ENCODE results near the gene BRMS1.
"Not testable (repeated sequence)": the region's sequence is repeated elsewhere in the genome, so short reads cannot be mapped to it uniquely, and the experiment has no call there.

Gene BRMS1

DNA sequence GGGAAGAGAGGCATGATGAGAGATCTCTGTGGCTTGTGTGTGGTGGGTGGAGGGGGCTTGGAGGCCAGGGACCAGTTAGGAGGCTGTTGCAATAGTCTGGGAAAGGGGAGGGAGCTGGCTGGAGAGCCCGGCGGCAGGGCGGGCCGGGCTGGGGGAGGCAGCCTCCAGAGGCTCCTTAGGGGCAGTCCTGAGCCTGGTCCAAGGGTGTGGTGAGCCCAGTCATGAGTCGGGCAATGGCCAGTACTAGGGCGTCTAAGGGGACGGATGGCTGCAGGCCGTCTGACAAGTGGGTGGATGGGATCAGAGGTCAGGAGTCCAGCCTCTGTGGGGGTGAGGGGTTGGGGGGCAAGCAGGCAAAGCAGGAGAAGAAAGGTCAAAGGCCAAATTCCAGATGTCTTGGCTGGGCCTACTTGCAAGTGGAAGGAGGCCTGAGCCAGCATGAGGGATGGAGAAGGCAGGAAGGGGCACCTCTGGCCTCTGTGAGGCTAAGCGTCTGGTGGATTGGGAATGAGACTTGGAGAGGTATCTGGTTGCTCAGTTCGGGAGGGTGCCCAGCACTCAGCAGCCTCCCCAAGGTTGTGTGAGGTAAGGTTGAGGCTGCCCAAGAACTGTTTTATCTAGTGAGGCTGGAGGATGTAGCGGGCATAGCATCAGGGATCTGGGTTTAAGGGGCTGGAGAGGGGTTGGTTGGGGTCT, 22.0 kb downstream of the BRMS1 start:
- DNase-seq = no peak

DNA sequence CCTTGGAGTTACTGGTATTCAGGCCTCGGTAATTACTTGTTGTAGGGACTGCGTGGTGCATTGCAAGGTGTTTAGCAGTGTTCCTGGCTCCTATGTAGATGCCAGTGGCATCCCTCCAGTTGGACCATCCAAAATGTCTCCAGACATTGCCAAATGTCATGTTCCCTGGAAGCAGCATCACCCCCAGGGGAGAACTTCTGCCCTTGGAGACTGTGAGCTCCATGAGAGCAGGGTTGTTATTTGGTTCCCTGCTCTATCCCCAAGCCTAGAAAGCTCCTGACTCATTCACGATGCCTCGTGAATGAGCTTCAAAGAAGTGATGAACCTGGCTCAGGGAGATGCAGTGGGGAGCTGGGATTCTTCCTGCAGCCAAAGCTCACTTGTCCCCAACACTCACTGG, 23.3 kb downstream of the BRMS1 start:
- no peak for DNase-seq

DNA sequence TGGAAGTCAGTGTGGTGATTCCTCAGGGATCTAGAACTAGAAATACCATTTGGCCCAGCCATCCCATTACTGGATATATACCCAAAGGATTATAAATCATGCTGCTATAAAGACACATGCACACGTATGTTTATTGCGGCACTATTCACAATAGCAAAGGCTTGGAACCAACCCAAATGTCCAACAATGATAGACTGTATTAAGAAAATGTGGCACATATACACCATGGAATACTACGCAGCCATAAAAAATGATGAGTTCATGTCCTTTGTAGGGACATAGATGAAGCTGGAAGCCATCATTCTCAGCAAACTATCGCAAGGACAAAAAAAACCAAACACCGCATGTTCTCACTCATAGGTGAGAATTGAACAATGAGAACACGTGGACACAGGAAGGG, 24.2 kb downstream of the BRMS1 start:
- DNase-seq = not testable (repeated sequence)

DNA sequence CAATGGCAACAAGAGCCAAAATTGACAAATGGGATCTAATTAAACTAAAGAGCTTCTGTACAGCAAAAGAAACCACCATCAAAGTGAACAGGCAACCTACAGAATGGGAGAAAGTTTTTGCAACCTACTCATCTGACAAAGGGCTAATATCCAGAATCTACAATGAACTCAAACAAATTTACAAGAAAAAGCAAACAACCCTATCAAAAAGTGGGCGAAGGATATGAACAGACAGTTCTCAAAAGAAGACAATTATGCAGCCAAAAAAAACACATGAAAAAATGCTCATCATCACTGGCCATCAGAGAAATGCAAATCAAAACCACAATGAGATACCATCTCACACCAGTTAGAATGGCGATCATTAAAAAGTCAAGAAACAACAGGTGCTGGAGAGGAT, 24.6 kb downstream of the BRMS1 start:
- DNase-seq = not testable (repeated sequence)

DNA sequence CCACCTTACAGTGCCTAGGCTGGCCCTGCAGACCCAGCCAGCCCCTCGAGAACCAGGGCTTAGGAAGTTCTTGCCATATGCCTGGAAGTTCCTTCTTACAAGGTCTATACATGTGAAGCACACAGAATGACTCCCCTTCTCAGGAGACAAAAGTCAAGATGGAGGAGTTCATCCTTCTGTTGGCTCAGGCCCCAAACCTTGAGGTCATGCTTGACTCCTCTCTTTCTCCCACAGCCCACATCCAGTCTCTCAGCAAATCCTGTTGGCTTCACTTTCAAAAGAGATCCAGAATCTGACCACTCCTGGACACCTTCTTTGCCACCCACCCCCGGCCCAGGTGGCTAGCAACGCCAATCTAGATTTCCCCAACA, 26.3 kb downstream of the BRMS1 start:
- no peak for DNase-seq

DNA sequence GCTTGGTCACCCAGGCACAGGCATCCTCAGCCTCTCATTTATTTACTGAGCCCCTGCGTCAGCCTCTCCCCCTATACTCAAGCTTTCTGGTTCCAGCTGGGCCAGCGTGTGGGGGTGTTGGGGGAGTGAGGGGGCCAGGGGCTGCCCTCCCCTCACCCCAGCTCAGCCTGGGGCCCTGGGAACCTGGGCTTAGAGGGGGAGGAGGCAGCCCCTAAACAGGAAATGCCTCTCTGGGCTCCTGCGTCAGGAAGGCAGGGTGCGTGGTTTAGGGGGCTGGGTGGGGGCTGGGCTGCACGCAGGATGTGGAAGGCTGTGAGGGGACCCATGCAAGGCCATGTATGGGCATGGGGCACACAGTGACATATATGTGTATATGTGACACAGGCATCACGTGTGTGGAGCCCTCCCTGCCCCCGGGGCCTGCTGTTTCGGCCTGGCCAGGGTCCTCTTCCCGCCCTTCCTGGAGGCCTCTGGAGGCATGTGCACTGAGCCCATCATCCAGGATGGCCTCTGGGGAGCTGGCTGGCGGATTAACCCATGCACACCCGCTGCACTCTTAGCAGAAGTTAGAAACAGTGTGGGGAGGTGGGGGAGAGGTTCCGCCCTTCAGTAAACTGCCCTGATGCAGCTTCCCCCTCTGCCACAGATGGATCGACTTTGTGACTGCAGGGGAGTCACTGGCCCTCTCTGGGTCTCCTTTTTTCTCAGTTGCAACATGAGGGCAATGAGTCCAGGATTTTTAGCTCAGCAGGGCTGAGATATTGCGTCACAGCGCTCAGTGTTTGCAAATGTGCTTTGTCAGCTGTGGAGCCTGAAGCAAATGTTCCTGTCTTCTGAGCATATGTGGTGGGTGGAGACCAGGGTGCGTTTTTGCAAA, 26.9 kb downstream of the BRMS1 start:
- peak in 2 of 5 experiments; percentile 70 to 79 for DNase-seq

DNA sequence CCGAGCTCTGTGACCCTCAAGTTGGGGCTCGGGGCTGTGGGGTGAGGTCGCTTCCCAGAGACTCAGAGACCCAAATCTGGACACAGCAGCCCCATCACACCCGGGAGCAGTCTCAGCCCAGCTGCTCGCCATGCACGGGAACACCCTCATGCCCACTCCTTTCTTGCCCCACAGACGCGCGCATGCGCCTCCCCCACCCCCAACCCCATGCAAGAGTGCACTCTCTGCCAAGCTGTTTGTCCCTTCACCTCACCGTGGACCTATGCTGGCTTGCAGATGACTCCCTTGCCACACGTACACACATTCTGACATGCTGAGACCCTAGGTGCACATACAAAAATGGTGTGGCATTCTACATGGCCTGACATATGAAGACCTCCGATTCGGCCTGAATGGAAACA, 27.6 kb downstream of the BRMS1 start:
- DNase-seq = no peak

DNA sequence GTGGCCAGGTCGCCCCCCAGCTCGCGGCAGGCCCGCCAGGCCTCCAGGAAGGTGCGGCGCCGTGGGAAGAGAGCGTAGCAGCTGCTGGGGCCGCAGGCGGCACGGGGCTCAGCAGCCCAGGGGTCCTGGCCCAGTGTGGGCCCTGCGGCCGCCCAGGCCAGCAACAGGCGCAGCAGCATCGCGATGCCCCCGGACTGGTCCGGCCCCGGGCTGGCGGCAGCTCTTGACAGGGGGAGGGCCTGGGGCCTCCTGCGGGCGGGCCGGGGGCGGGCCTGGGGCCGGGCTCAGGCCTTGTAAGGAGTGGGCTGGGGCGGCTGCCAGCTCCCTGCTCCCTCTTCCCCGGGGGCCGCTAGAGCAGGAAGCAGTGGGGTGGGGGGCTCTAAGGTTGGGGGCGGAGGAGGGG, 28.1 kb downstream of the BRMS1 start, which contains the start of gene CD248:
CD248 (minus strand) TSS at position 196 of the 403 bp plus-strand sequence; CDS start at position 179, 17 bp downstream.
- DNase-seq = no peak

DNA sequence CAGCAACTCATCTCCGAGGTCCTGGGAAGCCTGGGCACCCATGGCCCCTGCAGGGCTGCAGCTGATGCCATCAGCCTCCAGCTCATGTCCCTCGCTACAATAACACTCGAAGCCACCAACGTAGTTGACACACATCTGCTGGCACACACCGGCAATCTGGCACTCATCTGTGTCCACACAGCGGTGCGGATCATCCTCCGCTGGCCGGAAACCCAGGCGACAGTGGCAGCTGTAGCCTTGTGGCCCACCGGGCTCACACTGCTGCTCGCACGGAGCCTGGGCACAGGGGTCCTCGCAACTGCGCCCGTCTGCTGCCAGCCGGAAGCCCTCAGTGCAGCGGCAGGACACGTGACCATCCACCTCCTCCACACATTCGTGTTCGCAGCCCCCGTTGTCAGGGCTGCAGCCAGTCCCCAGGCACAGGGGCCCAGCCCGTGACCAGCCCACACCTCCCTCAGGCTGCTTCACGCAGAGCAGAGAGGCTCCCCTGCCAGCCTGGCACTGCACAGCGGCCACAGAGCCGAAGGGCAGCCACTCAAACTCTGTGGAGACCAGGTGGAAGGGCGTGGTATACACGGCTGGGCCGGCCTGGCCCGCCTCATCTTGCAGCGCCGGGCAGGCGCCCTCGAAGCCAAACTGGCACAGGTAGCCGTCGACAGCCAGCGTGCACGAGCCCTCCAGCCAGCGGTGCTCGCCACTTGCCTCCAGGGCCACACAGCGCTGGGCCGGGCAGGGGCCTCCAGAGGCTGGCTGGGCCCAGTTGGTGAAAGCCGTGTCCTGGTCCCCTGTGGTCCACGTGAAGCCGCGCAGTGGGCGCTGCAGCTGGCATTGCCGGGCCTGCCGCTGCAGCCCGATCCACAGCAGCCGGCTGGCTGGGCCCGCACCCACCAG, 28.7 kb downstream of the BRMS1 start:
- no peak for DNase-seq

DNA sequence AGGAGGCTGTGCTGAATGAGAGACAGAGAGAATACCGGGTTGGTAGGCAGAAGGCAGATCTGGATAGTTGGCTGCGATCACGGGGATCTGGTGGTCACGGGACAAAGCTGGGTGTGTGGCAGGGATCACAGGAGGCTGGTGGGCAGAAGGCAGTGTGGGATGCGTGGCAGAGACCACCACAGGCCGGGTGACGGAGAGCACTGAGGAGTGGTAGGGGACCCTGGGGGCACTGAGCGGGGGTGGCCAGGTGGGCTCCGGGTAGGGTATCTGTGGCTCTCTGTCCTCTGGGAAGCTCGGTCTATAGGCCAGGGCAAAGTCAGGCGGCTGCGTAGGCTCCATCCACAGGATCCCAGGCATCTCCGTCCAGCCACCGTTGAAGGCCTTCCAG, 29.4 kb downstream of the BRMS1 start:
- DNase-seq = no peak

DNA sequence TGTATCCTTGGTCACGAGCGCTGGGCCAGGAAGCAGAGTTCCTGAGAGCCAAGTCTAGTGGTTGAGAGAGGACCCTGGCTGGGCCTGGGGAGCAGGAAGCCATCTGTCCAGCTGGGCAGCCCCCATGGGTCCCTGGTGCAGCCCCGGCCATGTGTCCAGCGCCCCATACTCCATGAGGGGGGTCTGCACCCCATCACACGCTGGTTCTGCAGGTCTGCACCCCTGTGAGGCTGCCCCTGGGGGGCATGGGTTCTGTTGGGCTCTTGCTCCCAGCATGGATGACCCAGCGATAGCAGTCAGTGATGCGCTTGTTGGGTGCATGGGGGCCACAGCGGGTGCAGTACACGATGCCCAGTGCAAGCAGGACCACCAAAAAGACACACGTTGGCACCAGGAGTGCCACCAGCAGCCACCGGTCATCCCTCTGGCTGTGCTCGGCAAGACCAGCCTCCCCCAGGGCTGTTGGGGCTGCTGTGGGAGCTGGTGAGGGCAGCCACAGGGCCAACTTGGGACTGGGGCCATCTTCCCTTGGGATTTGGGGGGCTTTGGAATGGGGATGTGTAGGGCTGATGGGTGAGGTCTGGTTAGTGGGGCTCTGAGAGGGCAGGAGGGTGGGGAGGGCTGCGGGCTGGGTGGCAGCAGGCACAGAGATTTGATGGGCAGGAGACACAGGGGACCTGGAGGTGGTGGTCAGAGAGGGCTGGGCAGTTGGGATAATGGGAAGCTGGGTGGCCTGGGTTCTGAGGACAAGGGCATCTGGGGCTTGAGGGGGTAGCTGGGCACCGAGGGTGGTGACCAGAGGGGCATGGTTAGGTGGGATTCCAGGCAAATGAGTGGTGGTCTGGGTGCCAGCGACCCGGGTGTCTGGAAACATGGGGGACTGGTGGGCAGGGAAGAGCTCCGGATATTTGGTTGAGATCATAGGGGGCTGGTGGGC, 30.1 kb downstream of the BRMS1 start:
- DNase-seq = no peak

DNA sequence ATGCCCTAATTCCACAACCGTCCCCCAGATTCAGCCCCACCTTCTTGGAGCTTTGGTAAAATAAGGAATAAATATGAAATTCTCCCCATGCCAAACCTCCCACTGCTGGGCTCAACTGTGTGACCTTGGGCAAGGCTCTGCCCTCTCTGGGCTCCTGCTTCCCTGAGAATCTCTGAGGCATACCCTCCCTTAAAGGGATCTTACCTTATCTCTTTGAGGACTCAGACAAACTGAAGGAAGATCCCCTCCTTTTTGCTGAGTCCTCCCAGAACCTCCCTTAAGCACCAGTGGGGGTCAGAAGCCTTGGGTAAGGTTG, 30.8 kb downstream of the BRMS1 start:
- DNase-seq = no peak

DNA sequence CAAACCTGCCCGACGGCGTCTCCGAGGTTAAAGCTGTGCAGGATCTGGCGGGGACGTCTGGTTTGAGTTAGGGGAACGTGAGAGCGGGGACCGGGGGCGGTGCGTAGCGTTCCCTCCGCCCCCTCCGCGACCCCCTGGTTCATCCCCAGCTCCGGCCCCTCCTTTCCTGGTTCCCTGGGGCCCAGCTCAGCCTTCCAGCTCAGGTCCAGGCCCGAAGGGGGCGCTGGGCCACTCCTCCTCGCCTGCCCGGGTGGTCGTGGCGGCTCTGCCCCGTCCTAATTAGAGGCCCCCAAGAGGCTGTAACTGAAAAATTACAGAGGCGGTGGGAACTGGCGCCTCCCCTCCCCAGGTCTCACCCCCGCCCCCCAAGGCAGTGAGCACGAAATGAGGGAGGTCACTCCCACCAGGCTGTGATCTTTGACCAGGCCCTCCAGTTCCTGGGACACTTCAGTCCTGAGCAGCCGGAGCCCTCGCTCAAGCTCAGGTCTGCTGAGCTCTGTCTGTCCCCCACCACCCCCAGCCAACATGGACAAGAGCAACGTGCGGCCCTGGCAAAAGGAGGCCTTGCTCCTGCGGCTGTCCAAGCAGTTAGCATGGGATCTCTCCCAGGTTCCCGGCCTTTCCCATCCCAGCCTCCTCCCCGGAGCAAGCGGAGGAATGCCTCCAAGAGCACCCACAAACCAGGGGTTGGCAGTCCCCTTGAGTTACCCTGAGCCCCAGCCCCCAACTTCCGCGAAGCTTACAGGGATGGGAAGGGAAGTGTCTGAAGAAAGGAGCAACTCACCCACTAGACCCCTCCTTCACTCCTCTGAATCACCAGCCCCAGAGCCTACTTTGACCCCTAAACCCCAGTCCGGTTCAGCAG, 31.4 kb downstream of the BRMS1 start:
- DNase-seq = no peak

DNA sequence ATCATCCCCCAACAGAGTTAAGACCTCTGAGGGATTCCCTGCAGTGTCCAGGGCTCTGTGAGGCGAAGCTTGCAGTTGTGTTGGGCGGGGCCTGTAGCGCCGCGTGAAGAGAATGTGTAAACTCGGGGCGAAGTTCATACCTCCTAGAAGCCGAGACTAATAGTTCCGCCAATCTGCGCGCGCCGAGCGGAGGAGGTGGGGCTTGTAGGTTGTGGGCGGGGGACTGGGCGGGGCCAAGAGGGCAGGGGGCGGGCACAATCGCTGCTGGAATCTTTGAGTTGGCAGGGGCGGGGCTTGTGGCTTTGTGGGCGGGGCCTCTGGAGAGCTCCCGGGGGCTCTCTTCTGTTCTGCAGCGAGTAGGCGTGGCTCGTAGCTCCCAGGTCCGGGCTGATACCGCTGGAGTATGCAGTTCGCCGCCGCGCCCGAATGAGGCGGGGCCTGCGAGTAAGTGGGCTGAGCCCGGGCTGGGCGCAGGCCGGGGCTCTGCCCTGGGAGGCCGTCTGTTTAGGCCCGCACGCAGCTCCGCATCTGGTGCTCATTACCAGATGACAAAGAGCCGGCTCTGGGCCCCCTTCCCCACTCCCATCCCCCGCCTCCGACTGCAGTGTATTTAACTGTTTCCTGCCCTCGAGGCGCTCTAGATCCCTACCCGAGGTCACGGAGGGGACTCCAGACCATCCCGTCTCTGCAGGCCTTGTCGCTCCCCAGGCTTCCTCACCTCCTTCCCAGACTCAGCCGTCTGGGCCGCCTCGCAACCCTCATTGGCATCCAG, 32.2 kb downstream of the BRMS1 start:
- peak; percentile 91 to 99 (median 97) for DNase-seq

DNA sequence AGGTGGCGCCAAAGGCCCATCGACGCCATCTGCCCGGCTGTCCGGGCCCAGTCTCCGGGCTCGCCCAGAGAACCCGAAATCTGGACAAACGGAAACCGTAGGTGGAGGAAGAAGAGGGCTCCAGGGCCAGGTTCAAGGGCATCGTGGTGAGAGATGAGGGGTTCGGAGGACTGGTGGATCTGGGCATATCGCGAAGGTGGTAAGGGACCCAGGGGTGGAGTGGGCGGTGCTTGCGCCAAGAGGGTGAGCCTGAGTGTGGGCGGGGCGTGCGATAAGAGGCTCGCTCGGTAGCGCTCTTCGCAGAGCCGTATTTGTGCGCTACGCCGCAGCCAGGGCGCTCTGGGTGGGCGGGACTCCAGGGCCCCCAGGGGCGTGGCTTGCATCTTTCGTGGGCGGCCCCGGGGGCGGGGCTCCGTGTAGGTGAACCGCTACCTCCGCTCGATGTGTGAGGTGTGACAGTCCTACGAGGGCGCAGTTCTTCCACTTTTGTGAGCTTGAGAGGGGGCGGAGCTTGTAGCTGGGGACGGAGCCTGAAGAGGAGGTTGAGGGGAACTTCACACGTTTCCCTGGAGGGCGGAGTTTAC, 32.8 kb downstream of the BRMS1 start:
- peak; percentile 74 to 99 (median 97) for DNase-seq

DNA sequence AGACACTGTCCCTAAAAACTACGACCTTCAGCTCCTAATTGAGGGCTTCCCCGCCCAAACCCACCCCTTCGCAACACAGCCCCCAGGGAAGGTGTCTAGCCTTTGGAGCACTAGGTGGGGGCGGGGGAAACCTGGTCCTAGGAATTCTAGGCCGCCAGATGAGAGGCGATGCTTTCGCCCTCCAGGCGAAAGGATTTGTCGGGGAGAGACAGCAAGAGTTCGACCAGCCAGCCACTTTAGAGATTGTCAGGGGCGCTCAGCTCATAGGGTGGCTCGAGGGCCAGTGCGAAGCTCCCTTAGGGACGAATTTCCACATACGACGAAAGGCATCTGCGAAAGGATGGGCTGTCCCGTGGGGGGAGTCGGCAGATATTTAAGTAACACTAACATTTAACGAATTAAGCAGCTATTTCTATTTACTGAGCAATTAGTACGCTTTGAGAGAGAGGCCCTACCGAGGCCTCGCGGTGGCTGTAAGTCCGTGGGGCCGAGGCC, 33.4 kb downstream of the BRMS1 start:
- no peak for DNase-seq

DNA sequence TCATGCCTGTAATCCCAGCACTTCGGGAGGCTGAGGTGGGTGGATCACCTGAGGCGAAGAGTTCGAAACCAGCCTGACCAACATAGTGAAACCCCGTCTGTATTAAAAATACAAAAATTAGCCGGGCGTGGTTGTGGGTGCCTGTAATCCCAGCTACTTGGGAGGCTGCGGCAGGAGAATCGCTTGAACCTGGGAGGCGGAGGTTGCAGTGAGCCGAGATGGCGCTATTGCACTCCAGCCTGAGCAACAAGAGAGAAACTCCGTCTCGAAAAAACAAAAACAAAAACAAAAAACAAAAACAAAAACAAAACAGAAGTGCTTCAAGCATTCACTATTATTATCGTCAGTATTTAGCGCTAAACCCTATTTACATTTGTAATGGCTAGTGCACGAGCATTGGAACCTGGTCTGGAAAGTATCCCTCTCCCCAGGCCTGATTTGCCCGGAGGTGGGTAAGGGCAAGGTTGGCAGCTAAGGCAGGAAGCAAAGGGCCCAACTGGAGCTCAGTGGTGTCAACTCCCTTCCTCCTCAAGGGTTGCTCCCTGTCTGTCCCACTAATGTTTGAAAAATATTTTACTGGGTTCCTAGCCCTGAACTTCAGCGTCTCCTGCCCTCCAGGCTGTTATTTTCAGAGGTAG, 34.0 kb downstream of the BRMS1 start:
- not testable (repeated sequence) for DNase-seq

DNA sequence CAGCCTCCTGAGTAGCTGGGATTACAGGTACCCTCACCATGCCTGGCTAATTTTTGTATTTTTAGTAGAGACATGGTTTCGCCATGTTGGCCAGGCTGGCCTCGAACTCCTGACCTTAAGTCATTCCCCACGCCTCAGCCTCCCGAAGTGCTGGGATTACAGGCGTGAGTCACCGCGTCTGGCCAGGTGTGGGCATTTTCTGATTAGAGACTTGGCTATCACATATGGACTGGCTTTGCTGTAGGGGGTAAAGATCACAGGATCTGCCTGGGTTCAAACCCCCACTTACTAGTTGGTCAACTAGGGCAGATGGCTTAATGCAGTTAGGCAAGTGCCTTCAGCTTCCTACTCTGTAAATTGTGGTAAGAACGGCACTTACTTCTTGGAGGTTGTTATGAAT, 34.6 kb downstream of the BRMS1 start:
- DNase-seq = no peak

DNA sequence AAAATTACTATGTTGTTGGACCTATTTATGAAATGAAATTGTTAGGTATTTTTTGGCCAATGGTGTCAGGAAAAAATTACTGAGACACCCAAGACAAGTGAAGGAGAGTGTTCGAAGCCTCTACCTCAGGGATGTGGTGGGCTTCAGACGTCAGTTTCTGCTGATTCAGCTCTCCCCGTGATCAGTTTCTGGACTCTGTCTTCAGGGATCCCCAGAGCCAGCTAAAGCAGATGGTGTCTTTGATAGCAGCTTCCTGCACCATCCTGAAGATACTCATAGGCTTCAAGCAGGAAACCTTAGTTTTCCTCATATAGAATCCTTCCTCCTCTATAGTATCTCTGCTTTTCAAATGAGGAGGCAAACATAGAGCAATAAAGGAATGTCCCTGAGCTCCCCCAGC, 35.4 kb downstream of the BRMS1 start:
- DNase-seq = no peak
